ENCODE measurements around the gene ANKRD11.

The ANKRD11 gene

GRCh38 chr16:89446975-89447293 is 43.4 kb downstream of the ANKRD11 start:
- no peak for DNase-seq (ENCODE audit: extremely low read depth, low read depth)
- no peak overlapping the region for H3K4me3 ChIP-seq (replicated peaks; ENCODE audit: low read depth, low read length)
- no peak for TF ChIP-seq CTCF (IDR thresholded peaks at IDR 0.05; ENCODE audit: low read depth, low read length, missing control alignments)

GRCh38 chr16:89446136-89446974 is 44.0 kb downstream of the ANKRD11 start:
- no peak for TF ChIP-seq CTCF (IDR thresholded peaks at IDR 0.05; ENCODE audit: low read depth, low read length, missing control alignments)
- H3K4me3 ChIP-seq (replicated peaks; ENCODE audit: low read depth, low read length): no peak overlapping the region
- DNase-seq (ENCODE audit: extremely low read depth, low read depth): no peak

GRCh38 chr16:89445166-89445565 is 45.2 kb downstream of the ANKRD11 start:
- DNase-seq (ENCODE audit: extremely low read depth, low read depth): no peak
- no peak for TF ChIP-seq CTCF (IDR thresholded peaks at IDR 0.05; ENCODE audit: low read depth, low read length, missing control alignments)
- no peak overlapping the region for H3K4me3 ChIP-seq (replicated peaks; ENCODE audit: low read depth, low read length)

GRCh38 chr16:89444728-89445127 is 45.6 kb downstream of the ANKRD11 start:
- no peak overlapping the region for H3K4me3 ChIP-seq (replicated peaks; ENCODE audit: low read depth, low read length)
- no peak for DNase-seq (ENCODE audit: extremely low read depth, low read depth)
- TF ChIP-seq CTCF (IDR thresholded peaks at IDR 0.05; ENCODE audit: low read depth, low read length, missing control alignments): no peak

GRCh38 chr16:89444151-89444723 is 46.1 kb downstream of the ANKRD11 start:
- DNase-seq (ENCODE audit: extremely low read depth, low read depth): no peak
- no peak for TF ChIP-seq CTCF (IDR thresholded peaks at IDR 0.05; ENCODE audit: low read depth, low read length, missing control alignments)
- no peak overlapping the region for H3K4me3 ChIP-seq (replicated peaks; ENCODE audit: low read depth, low read length)

- H3K4me3 ChIP-seq (replicated peaks; ENCODE audit: low read depth, low read length): no peak overlapping the region
- TF ChIP-seq CTCF (IDR thresholded peaks at IDR 0.05; ENCODE audit: low read depth, low read length, missing control alignments): no peak
- DNase-seq (ENCODE audit: extremely low read depth, low read depth): no peak
These were observed 46.7 kb downstream of the ANKRD11 start for GRCh38 chr16:89443727-89444084.
